Measurements from ENCODE around the gene EXOC2. TPM values are rescaled to one million over a fixed set of nuclear protein-coding genes. Genes with fewer than 3 reads are reported as not detected.
"Not testable (repeated sequence)": the region's sequence is repeated elsewhere in the genome, so short reads cannot be mapped to it uniquely, and the experiment has no call there.

Gene EXOC2
- total RNA-seq, 1 donor from 2014 or later, result 34.3 TPM

GRCh38 chr6:683742-684440 is 9.0 kb downstream of the EXOC2 start:
- DNase-seq (ENCODE audit: low read depth in 2 of 2), result peak in 1 of 2 donors; percentile 43

GRCh38 chr6:680666-681340 is 12.1 kb downstream of the EXOC2 start:
- no peak for DNase-seq (ENCODE audit: low read depth in 2 of 2)

GRCh38 chr6:680251-680650 is 12.7 kb downstream of the EXOC2 start:
- no peak for DNase-seq (ENCODE audit: low read depth in 2 of 2)

- no peak for DNase-seq (ENCODE audit: low read depth in 2 of 2)
Observed at GRCh38 chr6:679282-679681, 13.7 kb downstream of the EXOC2 start.

- no peak for DNase-seq (ENCODE audit: low read depth in 2 of 2)
Observed at GRCh38 chr6:678520-678919, 14.4 kb downstream of the EXOC2 start.

- DNase-seq (ENCODE audit: low read depth in 2 of 2), result no peak
Observed at GRCh38 chr6:677919-678318, 15.0 kb downstream of the EXOC2 start.

GRCh38 chr6:674956-675355 is 18.0 kb downstream of the EXOC2 start:
- peak in 1 of 2 donors; percentile 16 for DNase-seq (ENCODE audit: low read depth in 2 of 2)

- DNase-seq (ENCODE audit: low read depth in 2 of 2), result no peak
Observed at GRCh38 chr6:674406-674805, 18.5 kb downstream of the EXOC2 start.

GRCh38 chr6:667253-667927 is 25.5 kb downstream of the EXOC2 start:
- no peak for DNase-seq (ENCODE audit: low read depth in 2 of 2)

GRCh38 chr6:665403-666267 is 27.3 kb downstream of the EXOC2 start:
- DNase-seq (ENCODE audit: low read depth in 2 of 2), result no peak

- not testable (repeated sequence) for DNase-seq (ENCODE audit: low read depth in 2 of 2)
Observed at GRCh38 chr6:663788-664187, 29.2 kb downstream of the EXOC2 start.

- no peak for DNase-seq (ENCODE audit: low read depth in 2 of 2)
Observed at GRCh38 chr6:659716-660581, 33.0 kb downstream of the EXOC2 start.

GRCh38 chr6:658244-658643 is 34.7 kb downstream of the EXOC2 start:
- DNase-seq (ENCODE audit: low read depth in 2 of 2), result no peak

GRCh38 chr6:657743-658142 is 35.2 kb downstream of the EXOC2 start:
- DNase-seq (ENCODE audit: low read depth in 2 of 2), result no peak

- DNase-seq (ENCODE audit: low read depth in 2 of 2), result no peak
Observed at GRCh38 chr6:656460-657252, 36.3 kb downstream of the EXOC2 start, which contains the start of gene HUS1B. HUS1B (minus strand) TSS chr6:657100; CDS start chr6:656944, 156 bp downstream.

- peak in 1 of 2 donors; percentile 14 for DNase-seq (ENCODE audit: low read depth in 2 of 2)
Observed at GRCh38 chr6:654136-654535, 38.8 kb downstream of the EXOC2 start.

GRCh38 chr6:652865-653264 is 40.1 kb downstream of the EXOC2 start:
- no peak for DNase-seq (ENCODE audit: low read depth in 2 of 2)

GRCh38 chr6:650098-650497 is 42.8 kb downstream of the EXOC2 start:
- DNase-seq (ENCODE audit: low read depth in 2 of 2), result no peak

- no peak for DNase-seq (ENCODE audit: low read depth in 2 of 2)
Observed at GRCh38 chr6:642805-643204, 50.1 kb downstream of the EXOC2 start.

All from dermis microvascular lymphatic vessel endothelial cell (primary cell).